Activated CD4-positive, alpha-beta T cell treated with anti-CD3 and anti-CD28 coated beads, Interleukin-2, amount 50 U/mL, for 4 hours (primary cell): Measurements from ENCODE around the gene LGALS1.
"Not testable (repeated sequence)": the region's sequence is repeated elsewhere in the genome, so short reads cannot be mapped to it uniquely, and the experiment has no call there.

Source experiments
- DNase-seq, 2 experiments: peaks; one replicate each; pipeline ENCODE4 v3.0.0-alpha.2; 2020

The LGALS1 gene

GRCh38 chr22:37692627-37693285 lies 17.3 kb downstream of the LGALS1 start:
- DNase-seq, result no peak

GRCh38 chr22:37694131-37694530 lies 18.7 kb downstream of the LGALS1 start:
- not testable (repeated sequence) for DNase-seq

GRCh38 chr22:37696260-37696656 lies 20.8 kb downstream of the LGALS1 start:
- not testable (repeated sequence) for DNase-seq

GRCh38 chr22:37696657-37697537 lies 21.5 kb downstream of the LGALS1 start, which contains the start of gene TRIOBP:
Gene TRIOBP, plus strand, starts transcription at chr22:37697048. Its CDS starts 4,318 bp downstream, at chr22:37701366.
- DNase-seq, result peak; percentile 87

- no peak for DNase-seq
Observed at GRCh38 chr22:37697538-37697835, 22.1 kb downstream of the LGALS1 start.

- no peak for DNase-seq
Observed at GRCh38 chr22:37701141-37701786, 25.8 kb downstream of the LGALS1 start.

GRCh38 chr22:37703906-37704305 lies 28.5 kb downstream of the LGALS1 start:
- DNase-seq, result no peak

- no peak for DNase-seq
Observed at GRCh38 chr22:37704645-37705044, 29.2 kb downstream of the LGALS1 start.

GRCh38 chr22:37705205-37705604 lies 29.8 kb downstream of the LGALS1 start:
- no peak for DNase-seq

GRCh38 chr22:37708580-37709444 lies 33.4 kb downstream of the LGALS1 start:
- DNase-seq, result no peak

- DNase-seq, result no peak
Observed at GRCh38 chr22:37709445-37709765, 34.0 kb downstream of the LGALS1 start.

- no peak for DNase-seq
Observed at GRCh38 chr22:37710675-37711074, 35.2 kb downstream of the LGALS1 start.

- DNase-seq, result no peak
Observed at GRCh38 chr22:37711490-37711889, 36.1 kb downstream of the LGALS1 start.

GRCh38 chr22:37713761-37714160 lies 38.3 kb downstream of the LGALS1 start:
- DNase-seq, result no peak

GRCh38 chr22:37714634-37715033 lies 39.2 kb downstream of the LGALS1 start:
- DNase-seq, result no peak

GRCh38 chr22:37715760-37716159 lies 40.3 kb downstream of the LGALS1 start:
- DNase-seq, result no peak

GRCh38 chr22:37716708-37717107 lies 41.3 kb downstream of the LGALS1 start:
- no peak for DNase-seq

GRCh38 chr22:37717235-37717634 lies 41.8 kb downstream of the LGALS1 start:
- not testable (repeated sequence) for DNase-seq

- not testable (repeated sequence) for DNase-seq
Observed at GRCh38 chr22:37717746-37718305, 42.4 kb downstream of the LGALS1 start.

GRCh38 chr22:37725551-37726240 lies 50.3 kb downstream of the LGALS1 start:
- no peak for DNase-seq

GRCh38 chr22:37726241-37726887 lies 50.9 kb downstream of the LGALS1 start:
- no peak for DNase-seq
